ENCODE results near the gene SPACA9. TPM values are rescaled to one million over a fixed set of nuclear protein-coding genes. Genes with fewer than 3 reads are reported as not detected.

SPACA9 gene
- total and polyA plus RNA-seq, 2 of the 4 experiments (the other 2 are of a cell fraction), result 0.90 to 4.9 TPM

GRCh38 chr9:132927704-132928103 is 49.0 kb downstream of the SPACA9 start:
- no peak overlapping the region for H3K9ac ChIP-seq (ENCODE audit: low read depth, low read length)
- ATAC-seq (ENCODE audit: low read depth) (no peak), DNase-seq (no peak)
- no peak overlapping the region for H3K4me2 ChIP-seq (ENCODE audit: low read depth, low read length)
- no peak overlapping the region for H2AK9ac ChIP-seq (replicated peaks; ENCODE audit: low read depth, low read length, poor library complexity)
- H3K27ac ChIP-seq (ENCODE audit: insufficient read depth, low read length), result no peak overlapping the region
- dilution Hi-C loops (cut with HindIII; ENCODE audit: low sequenced_read_pairs, unreplicated experiment), result no loop called here
- BruUV-seq (replicated peaks), result no TSS peak
- ChIA-PET POLR2A (ENCODE audit: unreplicated experiment) (no interaction called here), CTCF (no interaction called here)
- peaks cover 2% of the 10 kb centered on the region; the same call in 1 of the 2 replicates for H4K20me1 ChIP-seq (ENCODE audit: insufficient read depth, low read length)
- no peak overlapping the region for H4K91ac ChIP-seq (ENCODE audit: insufficient read depth, low read depth, low read length)
- H3K56ac ChIP-seq (ENCODE audit: extremely low read depth, insufficient read depth, low read length), result no peak overlapping the region
- no peak overlapping the region for H3K4ac ChIP-seq (ENCODE audit: low read depth, low read length)
- no peak overlapping the region for H2BK15ac ChIP-seq (ENCODE audit: low read depth, low read length)
- H4K5ac ChIP-seq (ENCODE audit: low read depth, low read length), result no peak overlapping the region
- no peaks in the 10 kb centered on the region for H3K27me3 ChIP-seq (ENCODE audit: control insufficient read depth, insufficient read depth, low read length)
- in situ Hi-C loops (cut with MboI; ENCODE audit: low sequenced_read_pairs), result no loop called here
- H3K36me3 ChIP-seq (ENCODE audit: control insufficient read depth, insufficient read depth, low read length), result peaks cover 26% of the 10 kb centered on the region
- no peak overlapping the region for H4K8ac ChIP-seq (ENCODE audit: low read depth in 2 of 2, low read length in 2 of 2)
- WGBS, 2 experiments (ENCODE audit: extremely low coverage in 2 of 2, insufficient read length in 1 of 2), result no CpG with 5 or more reads among the region's 7 CpGs
- H2BK20ac ChIP-seq (ENCODE audit: low read depth, low read length), result no peak overlapping the region
- TF ChIP-seq NFE2L2 (IDR thresholded peaks at IDR 0.05; ENCODE audit: low read depth, low read length) (no peak), MAZ (IDR thresholded peaks at IDR 0.05; ENCODE audit: borderline replicate concordance, low read depth, low read length) (no peak), ELK1 (IDR thresholded peaks at IDR 0.05; ENCODE audit: borderline replicate concordance, low read depth, low read length) (no peak), FOS (IDR thresholded peaks at IDR 0.05; ENCODE audit: low read depth, low read length) (no peak), CTCF (conservative IDR thresholded peaks at IDR 0.05; ENCODE audit: low read depth, low read length) (no peak), BHLHE40 (IDR thresholded peaks at IDR 0.05; ENCODE audit: low read depth, low read length) (no peak), RAD21 (IDR thresholded peaks at IDR 0.05; ENCODE audit: low read length) (no peak), USF2 (IDR thresholded peaks at IDR 0.05; ENCODE audit: low read depth, low read length) (no peak), RCOR1 (IDR thresholded peaks at IDR 0.05; ENCODE audit: insufficient replicate concordance, low read length) (no peak), POLR2A (IDR thresholded peaks at IDR 0.05; ENCODE audit: low read depth, low read length) (no peak), MAFK (IDR thresholded peaks at IDR 0.05; ENCODE audit: low read depth, low read length) (no peak), RFX5 (IDR thresholded peaks at IDR 0.05; ENCODE audit: low read depth, low read length) (no peak), CHD1 (IDR thresholded peaks at IDR 0.05; ENCODE audit: low read depth, low read length) (no peak), MXI1 (IDR thresholded peaks at IDR 0.05; ENCODE audit: borderline replicate concordance, low read depth, low read length) (no peak), SMC3 (IDR thresholded peaks at IDR 0.05; ENCODE audit: low read depth, low read length) (no peak), CEBPB (IDR thresholded peaks at IDR 0.05; ENCODE audit: low read depth, low read length) (no peak)
- no peaks in the 10 kb centered on the region for H3K9me3 ChIP-seq (ENCODE audit: control insufficient read depth, insufficient read depth, low read length)
- no peak overlapping the region for H3K4me3 ChIP-seq (ENCODE audit: insufficient read depth, low read depth, low read length)
- no peak overlapping the region for H3K23ac ChIP-seq (ENCODE audit: low read depth, low read length)
- intact Hi-C loops (cut with micrococcal nuclease), result no loop called here
- peaks cover 8% of the 10 kb centered on the region for H3K4me1 ChIP-seq (ENCODE audit: control insufficient read depth, insufficient read depth, low read length)
- H2AK5ac ChIP-seq (ENCODE audit: low read depth, low read length), result no peak overlapping the region
- H3K18ac ChIP-seq (ENCODE audit: low read depth, low read length), result no peak overlapping the region
- H2AFZ ChIP-seq (replicated peaks; ENCODE audit: low read length, poor library complexity), result no peak overlapping the region
- H3K14ac ChIP-seq (replicated peaks; ENCODE audit: low read depth, low read length), result no peak overlapping the region
- H3K9me1 ChIP-seq (ENCODE audit: insufficient read depth, low read length), result peaks cover 6% of the 10 kb centered on the region; the same call in 1 of the 2 replicates
- peaks cover 16 to 35% of the 10 kb centered on the region in 2 experiments; a peak in 3 of 4 replicates for H3K79me1 ChIP-seq (ENCODE audit: low read depth in 1 of 2, low read length in 2 of 2)
- no peak overlapping the region for H2BK120ac ChIP-seq (ENCODE audit: low read depth, low read length)
- no peak overlapping the region for H2BK5ac ChIP-seq (ENCODE audit: low read depth, low read length, poor library complexity, severe bottlenecking)
